Transverse colon (tissue), 4 donors: ENCODE data around the gene CAPN15.

Experiments used
- EP300 ChIP-seq: sonication (generic); formaldehyde crosslinking; IDR thresholded peaks from one replicate; pipeline ENCODE4 v1.6.1; 2017; ENCODE audit warnings: antibody characterized with exemption, low read depth
- POLR2AphosphoS5 ChIP-seq, 3 donors: sonication (generic); formaldehyde crosslinking; IDR thresholded peaks; one replicate each; pipeline ENCODE4 v1.6.1; 2016; ENCODE audit warnings: antibody characterized with exemption in 3 of 3
- TF ChIP-seq, protein P1 (sequence below), 5 experiments: fragments of 200-600 bp in 3 of 5; fragments of 450-650 bp in 2 of 5; sonication (generic) in 3 of 5; IDR thresholded peaks; 1 replicate in 2 of 5; 2 replicates in 3 of 5; pipeline ENCODE4 v1.5.1; 2016 to 2017; ENCODE audit warnings: antibody characterized with exemption in 5 of 5, inconsistent platforms in 3 of 5, mild to moderate bottlenecking in 2 of 5, moderate library complexity in 1 of 5

DNA sequence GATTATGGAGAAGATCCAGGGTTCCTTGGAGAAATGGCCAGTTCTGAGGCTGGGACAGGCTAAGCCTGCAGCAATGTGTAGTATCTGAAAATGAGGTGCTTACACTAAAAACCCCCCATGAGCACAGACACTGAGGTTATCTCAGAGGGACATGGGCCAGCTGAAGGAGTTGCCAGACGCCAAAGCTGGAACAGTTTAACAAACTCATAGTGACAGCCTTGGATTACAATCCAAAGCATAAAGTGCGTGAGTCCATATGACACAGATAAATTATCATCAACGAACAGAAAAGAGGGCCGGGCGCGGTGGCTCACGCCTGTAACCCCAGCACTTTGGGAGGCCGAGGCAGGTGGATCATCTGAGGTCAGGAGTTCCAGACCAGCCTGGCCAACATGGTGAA is 11.2 kb upstream of the CAPN15 start:
- TF ChIP-seq POLR2AphosphoS5 (IDR thresholded peaks at IDR 0.05): no peak
- TF ChIP-seq, protein P1, sequence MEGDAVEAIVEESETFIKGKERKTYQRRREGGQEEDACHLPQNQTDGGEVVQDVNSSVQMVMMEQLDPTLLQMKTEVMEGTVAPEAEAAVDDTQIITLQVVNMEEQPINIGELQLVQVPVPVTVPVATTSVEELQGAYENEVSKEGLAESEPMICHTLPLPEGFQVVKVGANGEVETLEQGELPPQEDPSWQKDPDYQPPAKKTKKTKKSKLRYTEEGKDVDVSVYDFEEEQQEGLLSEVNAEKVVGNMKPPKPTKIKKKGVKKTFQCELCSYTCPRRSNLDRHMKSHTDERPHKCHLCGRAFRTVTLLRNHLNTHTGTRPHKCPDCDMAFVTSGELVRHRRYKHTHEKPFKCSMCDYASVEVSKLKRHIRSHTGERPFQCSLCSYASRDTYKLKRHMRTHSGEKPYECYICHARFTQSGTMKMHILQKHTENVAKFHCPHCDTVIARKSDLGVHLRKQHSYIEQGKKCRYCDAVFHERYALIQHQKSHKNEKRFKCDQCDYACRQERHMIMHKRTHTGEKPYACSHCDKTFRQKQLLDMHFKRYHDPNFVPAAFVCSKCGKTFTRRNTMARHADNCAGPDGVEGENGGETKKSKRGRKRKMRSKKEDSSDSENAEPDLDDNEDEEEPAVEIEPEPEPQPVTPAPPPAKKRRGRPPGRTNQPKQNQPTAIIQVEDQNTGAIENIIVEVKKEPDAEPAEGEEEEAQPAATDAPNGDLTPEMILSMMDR (IDR thresholded peaks at IDR 0.05): no peak
- no peak for TF ChIP-seq EP300
